Neural cell (in vitro differentiated cells): ENCODE results near the gene STXBP2. TPM values are rescaled to one million over a fixed set of nuclear protein-coding genes. Genes with fewer than 3 reads are reported as not detected.

Experiments used
- H2AFZ ChIP-seq: fragments of 200-600, 300-800 bp; sonication (generic), shearing (Covaris generic); 2 replicates; pipeline ENCODE4 v1.6.0; 2014; ENCODE audit warnings: low read depth, mild to moderate bottlenecking, antibody characterized with exemption, low read length, moderate library complexity
- H3F3A ChIP-seq: fragments of 200-600 bp; shearing (Covaris generic); 2 replicates; pipeline ENCODE4 v1.6.1; 2016; ENCODE audit warnings: mild to moderate bottlenecking, moderate library complexity, mixed read lengths, antibody characterized with exemption, low read length; ENCODE audit not compliant: insufficient read depth, poor library complexity, severe bottlenecking
- H3K27ac ChIP-seq: fragments of 200-600, 300-800 bp; sonication (generic), shearing (Covaris generic); 2 replicates; pipeline ENCODE4 v1.5.1; 2014; ENCODE audit warnings: mild to moderate bottlenecking, low read length, moderate library complexity
- H3K27me3 ChIP-seq: fragments of 300-800, 200-600 bp; sonication (generic), shearing (Covaris generic); 2 replicates; pipeline ENCODE4 v1.6.0; 2014; ENCODE audit warnings: mild to moderate bottlenecking, low read depth, low read length, moderate library complexity; ENCODE audit not compliant: insufficient read depth
- H3K36me3 ChIP-seq: fragments of 300-800, 200-600 bp; sonication (generic), shearing (Covaris generic); 2 replicates; pipeline ENCODE4 v1.5.1; 2014; ENCODE audit warnings: mild to moderate bottlenecking, antibody characterized with exemption, low read length, moderate library complexity; ENCODE audit not compliant: insufficient read depth
- H3K4me2 ChIP-seq: fragments of 300-800, 200-600 bp; sonication (generic), shearing (Covaris generic); 2 replicates; pipeline ENCODE4 v1.6.0; 2014; ENCODE audit warnings: mild to moderate bottlenecking, low read length
- H3K4me3 ChIP-seq: fragments of 300-800, 200-600 bp; sonication (generic), shearing (Covaris generic); 2 replicates; pipeline ENCODE4 v1.5.1; 2014; ENCODE audit warnings: mild to moderate bottlenecking, low read length, moderate library complexity
- H3K79me2 ChIP-seq: fragments of 200-600 bp; shearing (Covaris generic); replicated peaks from 2 replicates; pipeline ENCODE4 v1.6.0; 2014; ENCODE audit warnings: mild to moderate bottlenecking, low read length, moderate library complexity; ENCODE audit not compliant: insufficient read depth
- H3K9ac ChIP-seq: fragments of 300-800, 200-600 bp; sonication (generic), shearing (Covaris generic); 2 replicates; pipeline ENCODE4 v1.6.1; 2016; ENCODE audit warnings: mild to moderate bottlenecking, low read length, mixed read lengths
- H3K9me2 ChIP-seq: fragments of 200-600 bp; shearing (Covaris generic); 2 replicates; pipeline ENCODE4 v1.6.1; 2016; ENCODE audit warnings: mild to moderate bottlenecking, low read length, mixed read lengths; ENCODE audit not compliant: insufficient read depth
- H3K9me3 ChIP-seq: fragments of 200-600, 300-800 bp; sonication (generic), shearing (Covaris generic); 2 replicates; pipeline ENCODE4 v1.6.1; 2016; ENCODE audit warnings: mild to moderate bottlenecking, mixed run types, low read length, moderate library complexity, mixed read lengths
- H4K20me1 ChIP-seq: fragments of 200-600 bp; shearing (Covaris generic); 2 replicates; pipeline ENCODE4 v1.6.1; 2016; ENCODE audit warnings: mild to moderate bottlenecking, mixed run types; ENCODE audit not compliant: insufficient read depth
- CTCF ChIP-seq: fragments of 450-650 bp; IDR thresholded peaks from 2 replicates; pipeline ENCODE4 v1.5.1; 2014; ENCODE audit warnings: antibody characterized with exemption, mild to moderate bottlenecking, moderate library complexity; ENCODE audit not compliant: poor library complexity, severe bottlenecking
- EP300 ChIP-seq: fragments of 450-650 bp; conservative IDR thresholded peaks from 2 replicates; pipeline ENCODE4 v1.6.1; 2014; ENCODE audit warnings: antibody characterized with exemption, mild to moderate bottlenecking, moderate library complexity; ENCODE audit not compliant: poor library complexity, severe bottlenecking
- EZH2 ChIP-seq: fragments of 200-600, 300-800 bp; shearing (Covaris generic), sonication (generic); IDR thresholded peaks from 2 replicates; pipeline ENCODE4 v1.6.1; 2014; ENCODE audit warnings: antibody characterized with exemption, low read length, borderline replicate concordance, mild to moderate bottlenecking; ENCODE audit not compliant: insufficient read depth, poor library complexity, severe bottlenecking
- MXI1 ChIP-seq: fragments of 450-650 bp; conservative IDR thresholded peaks from 2 replicates; pipeline ENCODE4 v1.6.1; 2014; ENCODE audit warnings: antibody characterized with exemption, mild to moderate bottlenecking; ENCODE audit not compliant: poor library complexity, severe bottlenecking
- POLR2AphosphoS5 ChIP-seq: IDR thresholded peaks from 2 replicates; pipeline ENCODE4 v1.6.1; 2012
- RAD21 ChIP-seq: fragments of 450-650 bp; conservative IDR thresholded peaks from 2 replicates; pipeline ENCODE4 v1.6.1; 2014; ENCODE audit warnings: antibody characterized with exemption, mild to moderate bottlenecking, moderate library complexity
- SMC3 ChIP-seq: fragments of 450-650 bp; conservative IDR thresholded peaks from 2 replicates; pipeline ENCODE4 v1.6.1; 2014; ENCODE audit warnings: antibody characterized with exemption, mild to moderate bottlenecking, moderate library complexity; ENCODE audit not compliant: poor library complexity
- TAF1 ChIP-seq: IDR thresholded peaks from 2 replicates; pipeline ENCODE4 v1.6.1; 2012; ENCODE audit warnings: low read depth
- polyA plus RNA-seq: library from polyadenylated mRNA; depleted of rRNA; stranded (reverse); fragments of >200 nt; gene quantifications from 2 replicates; pipeline ENCODE4 v1.2.3, GENCODE V29; 2014
- TF ChIP-seq, protein P1 (sequence below): IDR thresholded peaks from 2 replicates; pipeline ENCODE4 v1.6.1; 2012; ENCODE audit warnings: borderline replicate concordance

The STXBP2 gene
- polyA plus RNA-seq, 1 donor from 2014 or later = 1.7 TPM

- TF ChIP-seq, protein P1, sequence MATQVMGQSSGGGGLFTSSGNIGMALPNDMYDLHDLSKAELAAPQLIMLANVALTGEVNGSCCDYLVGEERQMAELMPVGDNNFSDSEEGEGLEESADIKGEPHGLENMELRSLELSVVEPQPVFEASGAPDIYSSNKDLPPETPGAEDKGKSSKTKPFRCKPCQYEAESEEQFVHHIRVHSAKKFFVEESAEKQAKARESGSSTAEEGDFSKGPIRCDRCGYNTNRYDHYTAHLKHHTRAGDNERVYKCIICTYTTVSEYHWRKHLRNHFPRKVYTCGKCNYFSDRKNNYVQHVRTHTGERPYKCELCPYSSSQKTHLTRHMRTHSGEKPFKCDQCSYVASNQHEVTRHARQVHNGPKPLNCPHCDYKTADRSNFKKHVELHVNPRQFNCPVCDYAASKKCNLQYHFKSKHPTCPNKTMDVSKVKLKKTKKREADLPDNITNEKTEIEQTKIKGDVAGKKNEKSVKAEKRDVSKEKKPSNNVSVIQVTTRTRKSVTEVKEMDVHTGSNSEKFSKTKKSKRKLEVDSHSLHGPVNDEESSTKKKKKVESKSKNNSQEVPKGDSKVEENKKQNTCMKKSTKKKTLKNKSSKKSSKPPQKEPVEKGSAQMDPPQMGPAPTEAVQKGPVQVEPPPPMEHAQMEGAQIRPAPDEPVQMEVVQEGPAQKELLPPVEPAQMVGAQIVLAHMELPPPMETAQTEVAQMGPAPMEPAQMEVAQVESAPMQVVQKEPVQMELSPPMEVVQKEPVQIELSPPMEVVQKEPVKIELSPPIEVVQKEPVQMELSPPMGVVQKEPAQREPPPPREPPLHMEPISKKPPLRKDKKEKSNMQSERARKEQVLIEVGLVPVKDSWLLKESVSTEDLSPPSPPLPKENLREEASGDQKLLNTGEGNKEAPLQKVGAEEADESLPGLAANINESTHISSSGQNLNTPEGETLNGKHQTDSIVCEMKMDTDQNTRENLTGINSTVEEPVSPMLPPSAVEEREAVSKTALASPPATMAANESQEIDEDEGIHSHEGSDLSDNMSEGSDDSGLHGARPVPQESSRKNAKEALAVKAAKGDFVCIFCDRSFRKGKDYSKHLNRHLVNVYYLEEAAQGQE = peak; percentile 78
- TF ChIP-seq MXI1 (peak; percentile 73), EZH2 (no peak), RAD21 (peak; percentile 97), POLR2AphosphoS5 (peak; percentile 84), SMC3 (peak; percentile 92), TAF1 (peak; percentile 70), CTCF (peak; percentile 100), EP300 (peak; percentile 68)
- Histone ChIP-seq H3K27ac (peak within 1 kb of the TSS; percentile 64), H3K9me3 (no peaks in the 10 kb centered on the region), H3K79me2 (peaks cover 8% of the 10 kb centered on the region), H3F3A (no peaks in the 10 kb centered on the region), H3K9me2 (no peaks in the 10 kb centered on the region), H3K4me3 (peak within 1 kb of the TSS; percentile 100), H4K20me1 (no peaks in the 10 kb centered on the region), H2AFZ (peak within 1 kb of the TSS; percentile 56), H3K4me2 (peak within 1 kb of the TSS; percentile 11), H3K36me3 (no peaks in the 10 kb centered on the region), H3K9ac (peak within 1 kb of the TSS; percentile 86), H3K27me3 (no peaks in the 10 kb centered on the region)
These were observed 43.9 kb downstream of the STXBP2 start, which contains the start of gene TRAPPC5 for GRCh38 chr19:7680606-7681339. TRAPPC5 (plus strand) TSS chr19:7680833; CDS start chr19:7682254, 1,421 bp downstream.

- peak; percentile 18 for TF ChIP-seq SMC3
- peak; percentile 53 for TF ChIP-seq CTCF
- no peak for TF ChIP-seq MXI1
- TF ChIP-seq RAD21 = no peak
- no peak for TF ChIP-seq TAF1
- Histone ChIP-seq H3K9me2 (no peaks in the 10 kb centered on the region), H3K4me3 (peak overlapping the region; percentile 100), H3K27ac (peak overlapping the region; percentile 64), H3K9ac (peak overlapping the region; percentile 86), H3K27me3 (no peaks in the 10 kb centered on the region), H2AFZ (peak overlapping the region; percentile 56), H3F3A (no peaks in the 10 kb centered on the region), H4K20me1 (no peaks in the 10 kb centered on the region), H3K79me2 (peaks cover 8% of the 10 kb centered on the region), H3K36me3 (no peaks in the 10 kb centered on the region), H3K9me3 (no peaks in the 10 kb centered on the region), H3K4me2 (peak overlapping the region; percentile 11)
These were observed 44.6 kb downstream of the STXBP2 start for GRCh38 chr19:7681340-7682174.
